ENCODE measurements around the gene ARFIP1. TPM values are rescaled to one million over a fixed set of nuclear protein-coding genes. Genes with fewer than 3 reads are reported as not detected.

Gene ARFIP1
- total and polyA plus RNA-seq, 9 of the 15 experiments (the other 6 are each of a cell fraction or from before 2014, with no cell fraction given) = 14.1 to 25.1 (median 20.9) TPM

GRCh38 chr4:152825336-152825735 lies 45.6 kb downstream of the ARFIP1 start:
- intact Hi-C loops (cut with micrococcal nuclease) (no loop called here), in situ Hi-C loops (cut with MboI) (loop anchor here (25.0 kb wide), 1 partner anchor 487 kb away; no protein-coding TSS in a partner anchor)
- Histone ChIP-seq H3K36me3 (ENCODE audit: control insufficient read depth, insufficient read depth, low read length) (0 out of 3 replicates have a peak, but pooled peaks cover 2% of the 10 kb centered on the region), H3K9ac (ENCODE audit: insufficient read depth in 1 of 2, low read depth in 2 of 2, low read length in 2 of 2) (no peak overlapping the region), H3K9me1 (ENCODE audit: control insufficient read depth, insufficient read depth, low read length) (no peaks in the 10 kb centered on the region), H2AFZ (ENCODE audit: low read depth, low read length) (no peak overlapping the region), H3K4me2 (ENCODE audit: insufficient read depth, low read length) (no peak overlapping the region), H3K79me2 (ENCODE audit: control insufficient read depth, insufficient read depth, low read length) (no peaks in the 10 kb centered on the region), H3K4me3 (no peak overlapping the region), H3K27ac (ENCODE audit: extremely low read depth, low read depth, low read length) (no peak overlapping the region), H4K20me1 (replicated peaks; ENCODE audit: control insufficient read depth, insufficient read depth, low read length) (no peaks in the 10 kb centered on the region), H3K27me3 (ENCODE audit: control insufficient read depth in 2 of 2, insufficient read depth in 2 of 2, low read length in 2 of 2) (no peaks in the 10 kb centered on the region), H3K9me3 (replicated peaks; ENCODE audit: control insufficient read depth, insufficient read depth, low read depth, low read length) (no peaks in the 10 kb centered on the region), H3K4me1 (replicated peaks in 1 of 2; ENCODE audit: control insufficient read depth in 2 of 2, insufficient read depth in 2 of 2, low read length in 2 of 2) (no peaks in the 10 kb centered on the region)
- DNase-seq (ENCODE audit: extremely low read depth in 1 of 4, low spot score in 3 of 4) = no peak
- FAIRE-seq = no peak
- ATAC-seq = no peak
- BruUV-seq (replicated peaks) = no TSS peak
- ChIA-PET CTCF (ENCODE audit: low intra/inter-chr PET ratio) (interaction anchor here (0.6 kb wide), 1 partner anchor 1589 kb away, joined by 4 read pairs; no protein-coding TSS in a partner anchor), POLR2A (no interaction called here)
- TF ChIP-seq ZNF197 (CRISPR knock-in tag; IDR thresholded peaks at IDR 0.05; ENCODE audit: low read depth) (no peak), ETS1 (conservative IDR thresholded peaks at IDR 0.05; ENCODE audit: control insufficient read depth, low read depth, low read length) (no peak), RBM22 (IDR thresholded peaks at IDR 0.05; ENCODE audit: low read depth, low read length, poor library complexity, severe bottlenecking) (no peak), EZH2 (IDR thresholded peaks at IDR 0.05; ENCODE audit: borderline replicate concordance, low read depth, low read length) (no peak), ZNF253 (CRISPR knock-in tag; conservative IDR thresholded peaks at IDR 0.05) (no peak), ATF2 (CRISPR knock-in tag; IDR thresholded peaks at IDR 0.05) (no peak), MEIS2 (IDR thresholded peaks at IDR 0.05; ENCODE audit: partially characterized antibody) (no peak), ZNF79 (CRISPR knock-in tag; IDR thresholded peaks at IDR 0.05; ENCODE audit: low read depth) (no peak), ZNF24 (IDR thresholded peaks at IDR 0.05) (no peak), ZBTB9 (CRISPR knock-in tag; IDR thresholded peaks at IDR 0.05) (no peak), ZBTB8A (IDR thresholded peaks at IDR 0.05; ENCODE audit: partially characterized antibody) (no peak), CTCF (IDR thresholded peaks at IDR 0.05 in 2 of 3, conservative IDR thresholded peaks at IDR 0.05 in 1 of 3; ENCODE audit: insufficient read depth in 2 of 3, low read depth in 1 of 3, low read length in 3 of 3) (no peak)
